ENCODE data around the gene UBR1.
A peak's percentile ranks its signal among the peaks of the same experiment; 100 is the strongest.
"Not testable (repeated sequence)": the region's sequence is repeated elsewhere in the genome, so short reads cannot be mapped to it uniquely, and the experiment has no call there.

UBR1 gene

GRCh38 chr15:42974202-42974862 is 131.5 kb downstream of the UBR1 start:
- DNase-seq: no peak

GRCh38 chr15:42973114-42973513 is 132.7 kb downstream of the UBR1 start:
- no peak for DNase-seq

- DNase-seq: no peak
Observed at GRCh38 chr15:42971830-42972229, 134.0 kb downstream of the UBR1 start.

DNA sequence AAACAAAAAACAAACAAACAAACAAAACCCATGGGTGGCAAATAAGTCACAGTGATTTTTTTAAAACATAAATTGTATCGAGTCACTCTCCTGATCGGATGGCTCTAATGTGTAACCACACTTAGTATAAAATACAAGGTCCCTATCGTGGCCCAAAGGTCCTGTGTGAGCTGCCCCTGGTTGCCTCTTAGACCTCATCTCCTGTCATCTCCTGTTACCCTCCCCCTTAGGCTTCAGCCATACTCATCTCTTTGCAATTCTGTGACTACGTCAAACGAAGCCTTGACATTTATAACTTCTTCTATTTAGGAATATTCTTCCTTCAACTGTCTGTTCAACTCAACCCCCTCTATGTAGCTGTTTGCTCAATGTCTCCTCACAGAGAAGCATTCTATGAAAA is 141.4 kb downstream of the UBR1 start:
- no peak for DNase-seq

DNA sequence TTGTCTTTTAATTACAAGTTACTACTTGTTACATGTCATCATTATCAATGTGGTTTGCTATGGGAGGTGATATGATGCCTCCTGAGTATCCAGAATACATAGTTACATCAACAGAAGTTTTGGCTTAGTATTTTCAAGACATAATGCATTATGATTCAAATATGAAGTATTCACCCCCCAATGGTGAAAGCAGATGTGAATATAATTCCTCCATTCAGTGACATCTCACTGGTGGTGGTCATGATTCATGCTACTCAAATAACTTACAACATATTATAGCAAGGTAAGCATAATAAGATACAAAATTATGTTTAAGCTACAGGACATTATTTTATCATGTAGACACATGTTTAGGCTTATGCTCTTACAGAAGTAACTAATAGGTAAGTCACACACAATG is 150.3 kb downstream of the UBR1 start:
- DNase-seq: no peak

DNA sequence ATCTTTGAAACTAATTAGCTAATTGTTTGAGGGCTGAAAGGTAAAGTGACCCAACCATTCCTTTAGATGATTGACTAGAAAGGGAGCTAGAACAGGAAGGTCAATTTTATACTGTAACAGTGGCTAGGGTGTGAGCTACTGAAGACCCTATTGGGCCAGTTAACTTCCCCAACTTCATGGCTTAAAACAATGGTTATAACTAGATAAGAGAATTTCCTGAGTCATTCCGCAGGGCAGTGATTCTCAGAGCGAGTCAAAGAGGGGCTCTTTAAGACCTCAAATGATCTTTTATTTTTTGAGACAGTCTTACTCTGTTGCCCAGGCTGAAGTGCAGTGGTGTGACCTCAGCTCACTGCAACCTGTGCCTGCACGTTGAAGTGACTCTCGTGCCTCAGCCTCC is 151.5 kb downstream of the UBR1 start:
- no peak for DNase-seq

DNA sequence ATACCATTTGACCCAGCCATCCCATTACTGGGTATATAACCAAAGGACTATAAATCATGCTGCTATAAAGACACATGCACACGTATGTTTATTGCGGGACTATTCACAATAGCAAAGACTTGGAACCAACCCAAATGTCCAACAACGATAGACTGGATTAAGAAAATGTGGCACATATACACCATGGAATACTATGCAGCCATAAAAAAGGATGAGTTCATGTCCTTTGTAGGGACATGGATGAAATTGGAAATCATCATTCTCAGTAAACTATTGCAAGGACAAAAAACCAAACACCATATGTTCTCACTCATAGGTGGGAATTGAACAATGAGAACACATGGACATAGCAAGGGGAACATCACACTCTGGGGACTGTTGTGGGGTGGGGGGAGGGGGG is 156.9 kb downstream of the UBR1 start:
- DNase-seq: not testable (repeated sequence)

DNA sequence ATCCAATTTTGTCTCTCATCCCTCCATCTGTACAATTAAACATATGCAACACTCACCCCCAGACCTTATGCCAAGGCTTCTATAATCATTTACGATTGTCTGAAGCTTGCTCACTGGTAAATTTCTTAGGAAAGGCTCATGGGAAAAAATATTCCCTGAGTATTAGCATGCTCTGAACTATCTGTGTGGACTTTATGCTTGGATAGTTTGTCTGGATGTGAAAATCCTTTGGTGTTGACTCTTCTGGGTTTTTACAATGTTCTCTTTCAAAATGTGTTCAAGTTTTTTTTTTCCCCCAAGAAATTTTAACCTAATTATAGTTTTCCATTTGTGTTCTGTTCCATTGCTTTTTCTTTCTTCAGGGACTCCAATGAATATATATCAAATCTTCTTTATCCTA is 165.3 kb downstream of the UBR1 start:
- DNase-seq: no peak

- DNase-seq: peak in 32 of 56 donors; percentile 3 to 69 (median 32)
Observed at GRCh38 chr15:42939841-42940240, 166.0 kb downstream of the UBR1 start.

DNA sequence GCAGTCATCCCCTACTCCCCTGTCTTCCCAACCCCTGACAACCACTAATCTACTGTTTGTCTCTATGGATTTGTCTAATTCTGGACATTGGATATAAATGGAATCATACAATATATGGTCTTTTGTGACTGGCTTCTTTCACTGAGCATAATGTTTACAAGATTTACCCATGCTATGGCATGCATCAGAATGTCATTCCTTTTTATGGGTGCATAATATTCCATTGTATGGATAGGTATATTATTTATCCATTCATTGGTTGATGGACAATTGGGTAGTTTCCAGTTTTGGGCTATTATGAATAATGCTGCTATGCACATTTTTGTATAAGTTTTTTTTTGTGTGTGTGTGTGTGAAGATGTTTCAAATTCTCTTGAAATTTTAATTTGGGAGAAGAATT is 168.7 kb downstream of the UBR1 start:
- DNase-seq: no peak

GRCh38 chr15:42933886-42934667 is 171.8 kb downstream of the UBR1 start:
- no peak for DNase-seq

- DNase-seq: no peak
Observed at GRCh38 chr15:42932833-42933515, 172.9 kb downstream of the UBR1 start.

DNA sequence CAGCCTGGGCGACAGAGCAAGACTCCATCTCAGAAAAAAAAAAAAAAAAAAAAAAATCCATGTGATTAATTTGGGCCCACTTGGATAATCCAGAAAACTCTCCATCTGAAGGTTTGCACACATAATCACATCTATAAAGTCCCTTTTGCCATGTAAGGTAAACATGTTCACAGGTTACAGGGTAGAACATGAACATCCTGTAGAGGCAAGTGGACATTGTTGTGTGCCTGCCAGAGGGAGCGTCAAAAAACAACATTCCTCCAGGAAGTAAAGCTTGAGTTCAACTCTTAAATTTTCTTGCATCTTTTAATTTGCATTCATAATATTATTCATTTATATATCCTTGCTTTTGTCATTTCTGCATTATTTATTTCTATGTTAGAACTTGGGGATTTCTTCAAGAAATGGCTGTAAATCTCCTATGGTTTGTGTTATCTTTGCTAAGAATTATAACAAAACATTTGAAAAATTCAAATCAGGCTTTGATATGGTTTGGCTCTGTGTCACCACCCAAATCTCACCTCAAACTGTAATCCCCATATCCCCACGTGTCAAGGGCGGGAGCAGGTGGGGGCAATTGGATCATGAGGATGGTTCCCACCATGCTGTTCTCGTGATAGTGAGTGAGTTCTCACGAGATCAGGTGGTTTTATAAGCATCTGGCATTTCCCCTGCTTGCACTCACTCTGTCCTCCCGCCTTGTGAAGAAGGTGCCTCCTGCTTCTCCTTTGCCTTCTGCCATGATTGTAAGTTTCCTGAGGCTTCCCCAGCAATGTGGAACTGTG is 173.9 kb downstream of the UBR1 start:
- DNase-seq: no peak

- no peak for DNase-seq
Observed at GRCh38 chr15:42929306-42929848, 176.5 kb downstream of the UBR1 start.

GRCh38 chr15:42921342-42921731 is 184.5 kb downstream of the UBR1 start:
- DNase-seq: peak in 34 of 56 donors; percentile 11 to 79 (median 46)

DNA sequence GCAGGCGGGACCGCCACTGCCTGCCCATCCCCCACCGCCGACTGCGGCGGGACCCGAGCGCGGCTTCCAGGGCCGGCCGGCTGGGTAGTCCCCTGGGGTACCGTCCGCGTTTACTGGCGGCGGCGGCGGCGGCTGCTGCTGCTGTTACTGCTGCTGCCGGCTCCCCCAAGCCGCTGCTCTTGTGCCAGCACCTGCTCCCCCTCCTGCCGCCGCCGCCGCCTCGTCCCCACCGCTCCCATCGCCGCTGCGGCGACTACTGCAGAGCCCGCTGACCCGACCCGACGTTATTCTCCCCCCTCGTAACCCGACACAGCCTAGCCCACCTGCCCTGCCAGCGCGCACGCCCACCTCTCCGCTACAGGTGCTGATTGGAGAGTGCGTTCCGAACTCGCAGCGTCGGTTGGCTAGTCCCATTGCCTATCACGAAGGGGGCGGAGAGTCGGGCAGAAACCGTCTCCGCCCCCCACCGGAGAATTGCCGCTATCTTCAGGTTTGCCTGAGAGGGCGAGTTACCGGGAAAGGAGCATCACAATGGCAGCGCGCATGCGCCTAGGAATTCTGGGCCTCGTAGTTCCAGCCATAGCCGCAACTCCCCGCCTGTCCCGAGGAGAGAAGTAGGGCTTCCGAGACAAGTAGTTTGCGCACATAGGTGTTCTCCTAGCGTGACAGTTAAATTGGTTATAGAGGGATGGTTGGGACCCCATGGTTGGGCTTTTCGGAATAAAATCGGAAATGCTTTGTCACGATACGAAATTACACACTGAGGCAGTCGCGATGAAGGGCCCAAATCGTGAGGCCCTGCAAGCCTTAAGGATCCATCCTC is 185.1 kb downstream of the UBR1 start, which contains the start of gene TTBK2:
Gene TTBK2, minus strand, starts transcription at position 260 of the 823 bp plus-strand sequence. CDS start 42,161 bp downstream, outside the sequence.
- DNase-seq: peak; percentile 45 to 99 (median 97)

GRCh38 chr15:42919799-42920518 is 185.9 kb downstream of the UBR1 start:
- peak in 36 of 56 donors; percentile 8 to 79 (median 52) for DNase-seq

GRCh38 chr15:42919308-42919707 is 186.5 kb downstream of the UBR1 start:
- no peak for DNase-seq

DNA sequence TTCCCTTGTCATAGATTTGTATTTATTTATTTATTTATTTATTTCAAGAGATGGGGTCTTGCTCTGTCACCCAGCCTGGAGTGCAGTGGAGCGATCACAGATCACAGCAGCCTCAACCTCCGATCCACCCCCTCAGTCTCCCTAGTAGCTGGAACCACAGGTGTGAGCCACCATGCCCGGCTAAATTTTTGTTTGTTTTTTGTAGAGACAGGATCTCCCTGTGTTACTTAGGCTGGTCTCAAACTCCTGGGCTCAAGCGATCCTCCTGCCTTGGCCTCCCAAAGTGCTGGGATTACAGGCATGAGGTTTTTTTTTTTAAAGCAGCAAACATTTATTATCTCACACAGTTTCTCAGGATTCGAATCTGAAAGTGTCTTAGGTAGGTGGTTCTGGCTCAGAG is 187.8 kb downstream of the UBR1 start:
- DNase-seq: no peak
